K562 (cell line): ENCODE measurements around the gene VWA3B. TPM values are rescaled to one million over a fixed set of nuclear protein-coding genes. Genes with fewer than 3 reads are reported as not detected.

Experiments
- ATAC-seq: fragments of 200-7000 bp; cut with Tn5 transposase; 3 replicates; pipeline ENCODE4 v1.9.1; 2020; ENCODE audit warnings: moderate library complexity
- BruUV-seq: library from RNA; stranded (reverse); fragments of 400-500 nt; replicated peaks from 2 replicates; lab custom pipeline; 2021; lab: Mats Ljungman, UMichigan
- CTCF ChIA-PET: fragments of 300-600 bp; formaldehyde crosslinking; extraction: SDS; loops from one replicate; lab custom pipeline; 2021; ENCODE audit warnings: low intra/inter-chr PET ratio; lab: Yijun Ruan, JAX
- POLR2A ChIA-PET: fragments of 300-600, 350-650 bp; sonication (Branson Sonifier 250); formaldehyde crosslinking; extraction: SDS; loops from one replicate; lab custom pipeline; 2021; ENCODE audit warnings: antibody characterized with exemption, inconsistent platforms; lab: Yijun Ruan, JAX
- DNase-seq, 4 experiments: peaks; one replicate each; pipeline versions ENCODE4 v3.0.0 to v3.0.0-alpha.2; 2011 to 2018; ENCODE audit warnings: low spot score in 3 of 4, mixed read lengths in 3 of 4; ENCODE audit errors: extremely low read depth in 1 of 4
- FAIRE-seq: peaks from 2 replicates; lab custom pipeline; 2011; peaks lifted over from hg19 to GRCh38; lab: Jason Lieb, UNC
- H2AFZ ChIP-seq: 2 replicates; pipeline ENCODE4 v1.6.0; 2011; ENCODE audit warnings: low read depth, low read length, control low read depth, inconsistent platforms
- H3K27ac ChIP-seq: fragments of 200-600 bp; 3 replicates; pipeline ENCODE4 v1.8.0; 2011; ENCODE audit warnings: low read depth, mild to moderate bottlenecking, control low read depth, inconsistent platforms, low read length, moderate library complexity, mixed read lengths; ENCODE audit errors: extremely low read depth
- H3K27me3 ChIP-seq, 2 experiments: fragments of 300-600 bp in 1 of 2; 2 replicates in 1 of 2; 3 replicates in 1 of 2; pipeline versions ENCODE4 v1.6.0 to v1.8.0; 2011; ENCODE audit warnings: inconsistent platforms in 2 of 2, low read length in 2 of 2, mild to moderate bottlenecking in 1 of 2, mixed read lengths in 1 of 2, moderate library complexity in 1 of 2; ENCODE audit not compliant: control insufficient read depth in 2 of 2, insufficient read depth in 2 of 2
- H3K36me3 ChIP-seq: fragments of 300-600 bp; 3 replicates; pipeline ENCODE4 v1.8.0; 2011; ENCODE audit warnings: mild to moderate bottlenecking, low read length, inconsistent platforms; ENCODE audit not compliant: control insufficient read depth, insufficient read depth
- H3K4me1 ChIP-seq, 2 experiments: fragments of 200-600 bp in 1 of 2; replicated peaks in 1 of 2; 2 replicates in 1 of 2; 3 replicates in 1 of 2; pipeline versions ENCODE4 v1.5.1 to v1.8.0; 2011; ENCODE audit warnings: inconsistent platforms in 2 of 2, low read length in 2 of 2, mild to moderate bottlenecking in 1 of 2, mixed read lengths in 1 of 2, moderate library complexity in 1 of 2; ENCODE audit not compliant: control insufficient read depth in 2 of 2, insufficient read depth in 2 of 2
- H3K4me2 ChIP-seq: 2 replicates; pipeline ENCODE4 v1.6.1; 2011; ENCODE audit warnings: low read length, control low read depth, inconsistent platforms, mixed read lengths; ENCODE audit not compliant: insufficient read depth
- H3K4me3 ChIP-seq: fragments of 200-600 bp; sonication (generic), shearing (Covaris generic); 2 replicates; pipeline ENCODE4 v1.5.1; 2016; ENCODE audit warnings: control low read depth, inconsistent platforms
- H3K79me2 ChIP-seq: fragments of 200-600 bp; 3 replicates; pipeline ENCODE4 v1.8.0; 2011; ENCODE audit warnings: low read length, inconsistent platforms; ENCODE audit not compliant: control insufficient read depth, insufficient read depth
- H3K9ac ChIP-seq, 2 experiments: 2 replicates each; pipeline versions ENCODE4 v1.6.0 to v1.6.1; 2011; ENCODE audit warnings: low read depth in 2 of 2, low read length in 2 of 2, control low read depth in 1 of 2, inconsistent platforms in 1 of 2, mild to moderate bottlenecking in 1 of 2, mixed read lengths in 1 of 2; ENCODE audit not compliant: insufficient read depth in 1 of 2
- H3K9me1 ChIP-seq: one replicate; pipeline ENCODE4 v1.6.0; 2011; ENCODE audit warnings: inconsistent platforms, mild to moderate bottlenecking, low read length, moderate library complexity; ENCODE audit not compliant: control insufficient read depth, insufficient read depth
- H3K9me3 ChIP-seq: replicated peaks from 2 replicates; pipeline ENCODE4 v1.5.1; 2011; ENCODE audit warnings: low read depth, low read length, inconsistent platforms; ENCODE audit not compliant: control insufficient read depth, insufficient read depth
- H4K20me1 ChIP-seq: replicated peaks from 2 replicates; pipeline ENCODE4 v1.6.1; 2011; ENCODE audit warnings: low read length, inconsistent platforms, mixed read lengths; ENCODE audit not compliant: control insufficient read depth, insufficient read depth
- BRD4 ChIP-seq: fragments of 200-600 bp; sonication (generic); IDR thresholded peaks from 2 replicates; pipeline ENCODE4 v1.6.1; 2017; ENCODE audit warnings: inconsistent platforms
- CLOCK ChIP-seq: fragments of 250-450 bp; sonication (Bioruptor Pico); IDR thresholded peaks from 2 replicates; pipeline ENCODE4 v1.4.0; 2020; ENCODE audit warnings: mild to moderate bottlenecking, moderate library complexity, borderline replicate concordance
- CTCFL ChIP-seq: IDR thresholded peaks from 2 replicates; pipeline ENCODE4 v1.6.1; 2011; ENCODE audit warnings: borderline replicate concordance, low read depth, mild to moderate bottlenecking, moderate library complexity, low read length; ENCODE audit not compliant: insufficient read depth, poor library complexity, severe bottlenecking
- DMBX1 ChIP-seq: fragments of 250-450 bp; sonication (Bioruptor Pico); IDR thresholded peaks from 2 replicates; pipeline ENCODE4 v1.8.0; 2022; ENCODE audit warnings: inconsistent platforms, mild to moderate bottlenecking, moderate library complexity, borderline replicate concordance
- FOSL1 ChIP-seq: fragments of 200-800 bp; sonication (Bioruptor generic); conservative IDR thresholded peaks from 2 replicates; pipeline ENCODE4 v1.6.1; 2016; ENCODE audit warnings: missing genetic modification characterization, missing compliant biosample characterization
- FOXJ2 ChIP-seq: fragments of 200-800 bp; sonication (Bioruptor generic); IDR thresholded peaks from 2 replicates; pipeline ENCODE4 v1.6.1; 2016; ENCODE audit warnings: missing genetic modification characterization, missing compliant biosample characterization
- HNRNPLL ChIP-seq: fragments of 200-400 bp; formaldehyde crosslinking; IDR thresholded peaks from 2 replicates; pipeline ENCODE4 v1.6.1; 2017; ENCODE audit warnings: low read length, low read depth, mild to moderate bottlenecking; ENCODE audit not compliant: poor library complexity, severe bottlenecking
- ID3 ChIP-seq, 2 experiments: fragments of 250-450 bp in 1 of 2; fragments of 450-650 bp in 1 of 2; sonication (Bioruptor Pico) in 1 of 2; IDR thresholded peaks; 2 replicates each; pipeline versions ENCODE4 v1.6.1 to v1.8.0; 2016 to 2021; ENCODE audit warnings: mild to moderate bottlenecking in 2 of 2, moderate library complexity in 2 of 2, missing compliant biosample characterization in 1 of 2, missing genetic modification characterization in 1 of 2
- KAT7 ChIP-seq: sonication (generic); formaldehyde crosslinking; IDR thresholded peaks from 2 replicates; pipeline ENCODE4 v1.8.0; 2022; ENCODE audit warnings: missing genetic modification reagents, mild to moderate bottlenecking, borderline replicate concordance
- KLF13 ChIP-seq: fragments of 450-650 bp; IDR thresholded peaks from 2 replicates; pipeline ENCODE4 v1.6.1; 2016; ENCODE audit warnings: missing genetic modification characterization, low read depth, mild to moderate bottlenecking, missing compliant biosample characterization, moderate library complexity, borderline replicate concordance
- KLF16 ChIP-seq: IDR thresholded peaks from 2 replicates; pipeline ENCODE4 v1.6.1; 2016; ENCODE audit warnings: antibody characterized with exemption
- MED1 ChIP-seq: sonication (generic); formaldehyde crosslinking; IDR thresholded peaks from 2 replicates; pipeline ENCODE4 v1.8.1; 2023; ENCODE audit warnings: missing genetic modification reagents, borderline replicate concordance
- NELFE ChIP-seq: IDR thresholded peaks from 2 replicates; pipeline ENCODE4 v1.6.1; 2011; ENCODE audit warnings: mild to moderate bottlenecking; ENCODE audit not compliant: insufficient read depth, insufficient read length
- SAFB ChIP-seq: fragments of 200-400 bp; formaldehyde crosslinking; IDR thresholded peaks from 2 replicates; pipeline ENCODE4 v1.6.1; 2017; ENCODE audit warnings: low read depth, low read length, borderline replicate concordance
- SMAD4 ChIP-seq: fragments of 250-450 bp; sonication (Bioruptor Pico); conservative IDR thresholded peaks from 2 replicates; pipeline ENCODE4 v1.8.0; 2021; ENCODE audit warnings: inconsistent platforms, mild to moderate bottlenecking, moderate library complexity
- THAP7 ChIP-seq: fragments of 250-450 bp; sonication (Bioruptor Pico); IDR thresholded peaks from 2 replicates; pipeline ENCODE4 v1.5.0; 2021
- WGBS: fragments of 100-300 bp; shearing (Covaris generic); methylation state at CpG from one replicate; pipeline ENCODE4 v1.1.6; 2016; ENCODE audit warnings: low coverage, mixed read lengths; ENCODE audit not compliant: insufficient coverage; ENCODE audit errors: missing lambda C conversion rate; 5-methylcytosine and 5-hydroxymethylcytosine counted together
- in situ Hi-C: fragments of 300-500 bp; cut with MboI; formaldehyde crosslinking; loops from 4 replicates; pipeline ENCODE4 v1.15.0; 2018; ENCODE audit warnings: inconsistent platforms, mixed read lengths
- intact Hi-C: fragments of 100-400 bp; cut with micrococcal nuclease; formaldehyde crosslinking; loops from 2 replicates; pipeline ENCODE4 v1.14.2; 2022
- polyA plus RNA-seq, 8 experiments: library from polyadenylated mRNA; depleted of rRNA in 4 of 8; stranded (reverse) in 5 of 8; unstranded in 3 of 8; fragments of >200 nt; fragmentation: Nextera tagmentation in 2 of 8; fragmentation: Illumina TruSeq in 1 of 8; extraction: Ambion mirVana in 2 of 8; extraction: Trizol in 1 of 8; gene quantifications; 2 replicates each; pipeline versions ENCODE4 v1.2.1 to v1.2.3, GENCODE V29; 2011 to 2014; ENCODE audit warnings: inconsistent platforms in 1 of 8, missing spikeins in 1 of 8
- total RNA-seq, 7 experiments: library from RNA; depleted of rRNA in 6 of 7; stranded (reverse); fragments of >200 nt in 6 of 7; fragmentation: Illumina TruSeq in 2 of 7; extraction: Trizol in 2 of 7; gene quantifications; 2 replicates each; pipeline versions ENCODE4 v1.2.1 to v1.2.3, GENCODE V29; 2011 to 2021; ENCODE audit warnings: low replicate concordance in 1 of 7

The VWA3B gene
- total and polyA plus RNA-seq, 9 of the 15 experiments (the other 6 are each of a cell fraction or from before 2014, with no cell fraction given) = not detected

DNA sequence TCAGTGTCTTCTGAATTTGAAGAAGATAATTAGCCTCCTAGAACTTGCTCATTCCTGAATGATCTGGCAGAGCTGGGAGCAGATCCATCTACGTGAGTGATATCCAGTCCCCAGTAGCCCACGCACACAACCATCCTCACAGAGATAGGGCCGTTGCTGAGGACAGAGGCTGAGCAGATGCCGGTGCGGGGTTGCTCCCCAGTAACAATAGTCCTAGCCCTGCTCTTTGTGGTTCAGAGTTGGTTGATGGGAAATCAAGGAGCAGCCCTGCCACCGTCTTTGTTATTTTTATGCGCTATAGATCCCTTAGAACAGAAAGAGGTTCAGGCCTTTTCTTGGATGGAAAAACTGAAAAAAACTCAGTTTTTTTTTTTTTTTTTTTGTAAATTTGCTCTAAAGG, 69.3 kb downstream of the VWA3B start:
- Histone ChIP-seq H3K9ac (no peak overlapping the region), H3K79me2 (no peaks in the 10 kb centered on the region)
- 4% methylated on average over 7 of the region's 7 CpGs for WGBS
- TF ChIP-seq MED1 (CRISPR knock-in tag) (no peak), CLOCK (CRISPR knock-in tag) (no peak), KLF16 (no peak), ID3 (CRISPR knock-in tag; IDR thresholded peaks at IDR 0.05) (no peak), ID3 (tag; IDR thresholded peaks at IDR 0.05) (no peak), HNRNPLL (no peak), THAP7 (no peak), KAT7 (CRISPR knock-in tag) (no peak), FOSL1 (tag) (no peak), KLF13 (tag) (no peak), SMAD4 (CRISPR knock-in tag) (no peak), FOXJ2 (tag) (no peak), CTCFL (no peak), DMBX1 (CRISPR knock-in tag) (no peak), SAFB (no peak), BRD4 (no peak), NELFE (no peak)
- TF ChIP-seq, all 486 proteins: peak for 0
- FAIRE-seq (no peak), ATAC-seq (no peak), DNase-seq (no peak)
- BruUV-seq = no TSS peak
- no peaks in the 10 kb centered on the region for H4K20me1 ChIP-seq
- in situ Hi-C loops = no loop called here
- no peak overlapping the region for H3K4me3 ChIP-seq
- peaks cover 38 to 73% of the 10 kb centered on the region in 2 experiments for H3K27me3 ChIP-seq
- no peaks in the 10 kb centered on the region for H3K9me1 ChIP-seq
- H3K36me3 ChIP-seq = no peaks in the 10 kb centered on the region
- H3K27ac ChIP-seq = no peak overlapping the region
- H3K4me1 ChIP-seq = no peaks in the 10 kb centered on the region
- no peaks in the 10 kb centered on the region for H3K9me3 ChIP-seq
- H3K4me2 ChIP-seq = no peak overlapping the region
- H2AFZ ChIP-seq = no peak overlapping the region
- intact Hi-C loops = loop anchor here (2.0 kb wide), 1 partner anchor 350 kb away; no protein-coding TSS in a partner anchor
- ChIA-PET CTCF (no interaction called here), POLR2A (no interaction called here)
